ENCODE data around the gene EFHD2. TPM values are rescaled to one million over a fixed set of nuclear protein-coding genes. Genes with fewer than 3 reads are reported as not detected.

Gene EFHD2
- total RNA-seq, 2 donors from 2014 or later, result 36.7 to 47.6 TPM

DNA sequence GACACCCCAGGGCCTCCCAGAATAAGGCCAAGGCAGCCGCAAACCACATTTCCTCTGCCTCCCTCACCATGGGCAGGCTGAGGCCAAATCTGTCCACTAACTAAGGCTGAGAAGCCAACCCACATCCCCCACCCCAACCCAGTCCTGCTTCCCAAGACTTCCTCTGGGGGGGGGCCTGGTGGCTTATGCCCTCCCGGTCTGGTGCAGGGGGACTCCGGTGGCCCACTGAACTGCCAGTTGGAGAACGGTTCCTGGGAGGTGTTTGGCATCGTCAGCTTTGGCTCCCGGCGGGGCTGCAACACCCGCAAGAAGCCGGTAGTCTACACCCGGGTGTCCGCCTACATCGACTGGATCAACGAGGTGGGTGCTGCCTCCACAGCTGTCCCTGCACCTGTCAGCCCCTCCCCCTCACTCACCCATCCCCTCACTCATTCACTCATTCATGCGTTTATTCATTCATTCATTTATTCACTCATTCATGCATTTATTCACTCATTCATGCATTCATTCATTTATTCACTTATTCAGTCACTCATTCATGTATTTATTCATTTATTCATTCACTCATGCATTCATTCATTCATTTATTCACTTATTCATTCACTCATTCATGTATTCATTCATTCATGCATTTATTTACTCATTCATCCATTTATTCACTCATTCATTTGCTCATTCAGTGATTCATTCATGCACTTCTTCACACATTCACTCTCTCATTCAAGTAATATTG, 35.9 kb downstream of the EFHD2 start:
- Histone ChIP-seq H3K4me3 (ENCODE audit: low read length) (no peak overlapping the region), H3K4me1 (ENCODE audit: control insufficient read depth, insufficient read depth, low read length) (no peaks in the 10 kb centered on the region), H3K9ac (ENCODE audit: extremely low read depth, low read length, poor library complexity, severe bottlenecking) (no peak overlapping the region), H3K36me3 (ENCODE audit: control insufficient read depth, insufficient read depth, low read length) (no peaks in the 10 kb centered on the region), H3K27ac (ENCODE audit: low read depth, low read length) (no peak overlapping the region), H3K9me3 (ENCODE audit: control insufficient read depth, low read length) (no peaks in the 10 kb centered on the region), H3K27me3 (ENCODE audit: control insufficient read depth, insufficient read depth, low read length, poor library complexity, severe bottlenecking) (no peaks in the 10 kb centered on the region)
- 92 to 94% methylated on average over 5 to 14 of the region's 14 CpGs for WGBS, 2 experiments (ENCODE audit: insufficient coverage in 1 of 2, insufficient read length in 1 of 2)
- DNase-seq, result no peak
- H3K27ac Mint-ChIP-seq, result no peak overlapping the region
- H3K27me3 Mint-ChIP-seq (ENCODE audit: insufficient read depth), result no peaks in the 10 kb centered on the region
- no peaks in the 10 kb centered on the region for H3K36me3 Mint-ChIP-seq (ENCODE audit: low read depth)
- TF ChIP-seq, protein P1, sequence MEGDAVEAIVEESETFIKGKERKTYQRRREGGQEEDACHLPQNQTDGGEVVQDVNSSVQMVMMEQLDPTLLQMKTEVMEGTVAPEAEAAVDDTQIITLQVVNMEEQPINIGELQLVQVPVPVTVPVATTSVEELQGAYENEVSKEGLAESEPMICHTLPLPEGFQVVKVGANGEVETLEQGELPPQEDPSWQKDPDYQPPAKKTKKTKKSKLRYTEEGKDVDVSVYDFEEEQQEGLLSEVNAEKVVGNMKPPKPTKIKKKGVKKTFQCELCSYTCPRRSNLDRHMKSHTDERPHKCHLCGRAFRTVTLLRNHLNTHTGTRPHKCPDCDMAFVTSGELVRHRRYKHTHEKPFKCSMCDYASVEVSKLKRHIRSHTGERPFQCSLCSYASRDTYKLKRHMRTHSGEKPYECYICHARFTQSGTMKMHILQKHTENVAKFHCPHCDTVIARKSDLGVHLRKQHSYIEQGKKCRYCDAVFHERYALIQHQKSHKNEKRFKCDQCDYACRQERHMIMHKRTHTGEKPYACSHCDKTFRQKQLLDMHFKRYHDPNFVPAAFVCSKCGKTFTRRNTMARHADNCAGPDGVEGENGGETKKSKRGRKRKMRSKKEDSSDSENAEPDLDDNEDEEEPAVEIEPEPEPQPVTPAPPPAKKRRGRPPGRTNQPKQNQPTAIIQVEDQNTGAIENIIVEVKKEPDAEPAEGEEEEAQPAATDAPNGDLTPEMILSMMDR (conservative IDR thresholded peaks at IDR 0.05), result no peak
- no peaks in the 10 kb centered on the region for H3K9me3 Mint-ChIP-seq
- H3K4me3 Mint-ChIP-seq, result no peak overlapping the region
- H3K4me1 Mint-ChIP-seq, result no peaks in the 10 kb centered on the region

DNA sequence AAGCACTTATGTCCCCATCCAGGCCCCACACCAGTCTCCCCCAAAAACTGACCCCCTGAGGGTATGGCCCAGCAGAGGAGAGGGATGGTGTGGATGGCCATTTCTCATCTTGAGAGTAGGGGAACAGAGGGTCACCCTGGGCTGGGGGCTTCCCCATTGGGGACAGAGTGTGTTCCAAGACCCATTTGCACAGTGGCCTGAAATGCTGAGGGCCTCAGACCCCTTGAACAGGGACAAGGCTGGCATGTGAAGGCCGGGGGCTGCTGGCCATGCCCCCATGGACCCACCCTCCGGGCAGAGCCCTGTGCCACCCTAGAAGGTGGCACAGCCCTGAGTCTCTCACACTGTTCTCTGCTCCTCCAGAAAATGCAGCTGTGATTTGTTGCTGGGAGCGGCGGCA, 36.5 kb downstream of the EFHD2 start:
- Mint-ChIP-seq H3K9me3 (peaks cover 4% of the 10 kb centered on the region), H3K36me3 (ENCODE audit: low read depth) (no peaks in the 10 kb centered on the region), H3K27me3 (ENCODE audit: insufficient read depth) (no peaks in the 10 kb centered on the region), H3K4me1 (no peaks in the 10 kb centered on the region), H3K27ac (no peak overlapping the region), H3K4me3 (no peak overlapping the region)
- Histone ChIP-seq H3K4me3 (ENCODE audit: low read length) (no peak overlapping the region), H3K27ac (ENCODE audit: low read depth, low read length) (no peak overlapping the region), H3K36me3 (ENCODE audit: control insufficient read depth, insufficient read depth, low read length) (no peaks in the 10 kb centered on the region), H3K27me3 (ENCODE audit: control insufficient read depth, insufficient read depth, low read length, poor library complexity, severe bottlenecking) (no peaks in the 10 kb centered on the region), H3K4me1 (ENCODE audit: control insufficient read depth, insufficient read depth, low read length) (no peaks in the 10 kb centered on the region), H3K9me3 (ENCODE audit: control insufficient read depth, low read length) (no peaks in the 10 kb centered on the region), H3K9ac (ENCODE audit: extremely low read depth, low read length, poor library complexity, severe bottlenecking) (no peak overlapping the region)
- TF ChIP-seq, protein P1 (conservative IDR thresholded peaks at IDR 0.05), result no peak
- WGBS, 2 experiments (ENCODE audit: insufficient coverage in 1 of 2, insufficient read length in 1 of 2), result 89 to 94% methylated on average over 3 to 4 of the region's 4 CpGs
- no peak for DNase-seq

DNA sequence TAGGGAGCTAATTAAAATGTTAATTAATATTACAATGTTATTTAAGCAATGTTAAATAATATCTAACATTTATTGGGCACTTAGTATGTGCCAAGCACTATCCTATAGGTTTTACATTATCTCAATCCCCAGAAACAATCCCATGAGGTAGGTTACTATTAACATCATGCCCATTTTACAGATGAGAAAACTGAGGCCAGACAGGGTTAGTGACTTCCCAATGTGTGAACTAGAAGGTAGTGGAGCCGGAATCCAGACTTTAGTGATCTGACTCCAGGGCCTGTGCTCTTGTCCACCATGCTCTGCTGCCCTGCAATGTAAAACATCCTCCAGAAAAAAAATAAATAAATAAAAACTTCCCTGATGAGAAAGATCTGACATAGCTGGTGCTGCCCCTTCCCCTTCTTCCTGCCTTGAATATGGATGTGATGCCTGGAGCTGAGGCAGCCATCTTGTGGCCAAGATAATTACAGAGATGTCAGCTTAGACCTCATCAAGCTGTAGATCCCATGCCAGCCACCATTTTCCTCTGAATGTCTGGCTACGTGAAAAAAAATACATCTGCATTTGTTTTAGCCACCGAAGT, 39.3 kb downstream of the EFHD2 start:
- Histone ChIP-seq H3K9me3 (ENCODE audit: control insufficient read depth, low read length) (no peaks in the 10 kb centered on the region), H3K27ac (ENCODE audit: low read depth, low read length) (no peak overlapping the region), H3K9ac (ENCODE audit: extremely low read depth, low read length, poor library complexity, severe bottlenecking) (no peak overlapping the region), H3K27me3 (ENCODE audit: control insufficient read depth, insufficient read depth, low read length, poor library complexity, severe bottlenecking) (no peaks in the 10 kb centered on the region), H3K4me3 (ENCODE audit: low read length) (no peak overlapping the region), H3K4me1 (ENCODE audit: control insufficient read depth, insufficient read depth, low read length) (no peaks in the 10 kb centered on the region), H3K36me3 (ENCODE audit: control insufficient read depth, insufficient read depth, low read length) (no peaks in the 10 kb centered on the region)
- WGBS, 2 experiments (ENCODE audit: insufficient coverage in 1 of 2, insufficient read length in 1 of 2), result 87 to 88% methylated on average over 3 of the region's 3 CpGs
- no peak overlapping the region for H3K4me3 Mint-ChIP-seq
- H3K27ac Mint-ChIP-seq, result no peak overlapping the region
- no peaks in the 10 kb centered on the region for H3K27me3 Mint-ChIP-seq (ENCODE audit: insufficient read depth)
- TF ChIP-seq, protein P1 (conservative IDR thresholded peaks at IDR 0.05), result no peak
- no peak for DNase-seq
- H3K4me1 Mint-ChIP-seq, result no peaks in the 10 kb centered on the region
- peaks cover 5% of the 10 kb centered on the region for H3K9me3 Mint-ChIP-seq
- H3K36me3 Mint-ChIP-seq (ENCODE audit: low read depth), result no peaks in the 10 kb centered on the region
